Stimulated activated CD8-positive, alpha-beta memory T cell treated with anti-CD3 and anti-CD28 coated beads, Interleukin-7, amount 100 ng/mL, for 1 hour (primary cell): ENCODE results near the gene CFAP73.
A peak's percentile ranks its signal among the peaks of the same experiment; 100 is the strongest.
"Not testable (repeated sequence)": the region's sequence is repeated elsewhere in the genome, so short reads cannot be mapped to it uniquely, and the experiment has no call there.

ENCODE experiments used
- DNase-seq, 2 donors: peaks; one replicate each; pipeline ENCODE4 v3.0.0-alpha.2; 2020; ENCODE audit warnings: low read depth in 2 of 2

CFAP73 gene

DNA sequence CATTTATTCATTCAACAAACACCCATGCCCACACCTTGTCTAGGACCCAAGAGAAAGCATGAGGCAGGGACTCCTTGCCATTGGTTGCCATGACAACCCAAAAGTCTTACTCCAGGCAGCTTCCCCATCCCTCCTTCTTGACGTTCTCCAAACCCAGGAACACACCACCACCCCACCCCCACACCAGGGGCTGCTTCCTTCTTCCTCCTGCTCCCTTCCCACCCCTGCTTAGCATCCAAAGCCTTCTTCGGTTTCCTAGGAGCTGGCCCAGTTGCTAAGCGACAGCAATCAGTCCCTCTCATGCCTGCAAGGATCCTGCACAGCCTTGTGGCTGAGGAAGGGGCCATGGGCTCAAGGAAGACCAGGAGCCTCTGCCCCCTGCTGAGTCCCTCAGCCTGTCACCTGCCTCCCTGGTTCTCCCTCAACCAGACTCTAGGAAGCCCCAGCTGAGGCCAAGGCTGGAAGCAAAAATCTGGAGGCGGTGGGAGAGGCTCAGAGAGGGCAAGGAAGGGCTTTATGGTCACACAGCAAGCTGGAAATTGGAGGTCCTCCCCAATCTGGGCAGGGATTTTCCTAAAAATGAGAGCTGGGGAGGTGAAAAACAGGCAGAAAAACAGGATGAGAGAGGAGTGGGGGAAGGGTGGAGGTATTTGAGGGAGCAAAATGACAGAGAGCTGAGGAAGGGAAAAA lies 29.4 kb upstream of the CFAP73 start:
- DNase-seq = no peak

DNA sequence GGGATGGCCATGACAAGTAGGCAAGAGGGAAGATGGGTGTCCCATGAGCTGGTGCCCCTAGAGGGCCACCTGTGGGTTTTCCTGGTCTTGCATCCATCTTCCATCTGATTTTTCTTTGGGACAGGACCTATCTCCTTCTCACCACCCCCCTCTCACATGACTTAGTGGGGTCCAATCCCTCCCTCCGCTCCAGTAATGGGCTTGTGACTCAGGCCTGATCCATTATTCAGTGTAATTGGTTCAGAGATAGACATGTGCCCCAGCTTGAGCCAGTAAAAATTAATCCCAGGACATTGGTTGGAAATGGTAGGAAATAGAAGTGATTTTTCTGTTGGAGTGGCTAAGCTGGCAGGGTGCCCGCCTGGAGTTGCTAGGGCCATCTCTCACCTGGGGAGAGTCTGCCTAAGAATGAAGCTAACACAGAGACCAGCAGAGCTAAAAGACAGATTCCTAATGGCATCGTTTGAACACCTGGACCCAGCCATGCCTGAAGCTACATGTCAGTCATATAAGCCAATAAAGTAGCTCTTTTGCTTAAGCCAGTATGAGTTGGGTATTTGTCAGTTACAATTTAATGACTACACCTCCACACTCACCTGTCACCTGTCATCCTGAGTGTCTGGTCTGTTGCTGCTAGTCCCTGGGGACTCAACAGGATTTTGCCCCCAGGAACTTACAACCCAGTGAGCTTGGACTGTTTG lies 28.7 kb upstream of the CFAP73 start:
- no peak for DNase-seq

DNA sequence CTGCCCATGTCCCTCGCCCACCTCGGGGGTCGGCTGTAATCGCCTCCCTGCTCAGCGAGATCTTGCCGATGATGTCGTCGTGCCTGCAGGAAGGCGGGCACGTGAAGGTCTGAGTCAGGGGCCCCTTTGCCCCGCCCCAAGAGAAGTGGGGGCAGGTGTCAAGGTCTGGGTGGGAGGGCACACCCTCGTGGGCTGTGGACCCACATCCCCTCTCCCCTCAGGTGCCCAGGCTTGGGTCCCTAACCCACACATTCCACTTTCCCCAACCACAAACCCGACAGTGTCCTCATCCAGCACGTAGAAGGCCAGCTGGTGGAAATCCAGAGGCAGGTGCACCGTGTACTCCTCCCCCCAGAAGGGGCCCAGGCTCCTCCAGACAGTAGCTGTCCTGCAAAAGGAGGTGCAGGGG lies 21.7 kb upstream of the CFAP73 start:
- no peak for DNase-seq

DNA sequence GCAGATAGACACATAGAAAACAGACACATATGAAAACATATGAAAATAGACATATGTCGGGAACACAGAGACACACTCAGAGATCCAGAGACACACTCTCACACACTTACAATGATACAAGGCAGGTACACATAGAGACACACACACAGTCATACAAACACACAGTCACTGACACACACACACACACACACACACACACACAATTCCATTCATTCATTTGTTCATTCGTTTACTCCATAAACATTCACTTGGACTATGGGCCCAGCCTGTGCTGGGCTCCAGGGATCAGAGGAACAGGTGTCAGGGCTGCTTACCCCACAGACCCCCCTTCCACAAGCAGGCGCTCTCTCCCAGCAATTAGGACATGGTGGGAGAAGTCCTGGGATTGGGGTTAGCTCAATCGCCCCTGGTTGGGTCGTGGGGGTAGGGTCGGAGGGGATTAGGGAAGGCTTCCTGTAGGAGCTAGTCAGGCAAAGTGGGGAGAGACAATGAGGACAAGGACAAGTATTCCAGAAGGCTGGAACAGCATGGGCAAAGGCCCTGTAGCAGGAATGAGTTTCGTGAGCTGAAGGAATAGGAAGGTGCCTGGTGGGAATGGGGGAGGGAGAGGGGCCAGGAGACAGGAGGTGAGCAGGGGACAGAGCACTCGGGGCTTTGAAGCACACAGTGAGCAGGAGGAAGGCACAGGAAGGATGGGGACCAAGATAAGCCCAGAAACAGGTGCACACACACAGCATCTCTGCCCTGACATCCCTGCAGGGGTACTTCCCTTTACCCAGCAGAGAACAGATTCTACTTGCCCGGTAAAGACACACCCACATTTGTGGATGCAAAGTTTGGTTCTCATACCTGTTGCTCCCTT lies 20.5 kb upstream of the CFAP73 start:
- no peak for DNase-seq

DNA sequence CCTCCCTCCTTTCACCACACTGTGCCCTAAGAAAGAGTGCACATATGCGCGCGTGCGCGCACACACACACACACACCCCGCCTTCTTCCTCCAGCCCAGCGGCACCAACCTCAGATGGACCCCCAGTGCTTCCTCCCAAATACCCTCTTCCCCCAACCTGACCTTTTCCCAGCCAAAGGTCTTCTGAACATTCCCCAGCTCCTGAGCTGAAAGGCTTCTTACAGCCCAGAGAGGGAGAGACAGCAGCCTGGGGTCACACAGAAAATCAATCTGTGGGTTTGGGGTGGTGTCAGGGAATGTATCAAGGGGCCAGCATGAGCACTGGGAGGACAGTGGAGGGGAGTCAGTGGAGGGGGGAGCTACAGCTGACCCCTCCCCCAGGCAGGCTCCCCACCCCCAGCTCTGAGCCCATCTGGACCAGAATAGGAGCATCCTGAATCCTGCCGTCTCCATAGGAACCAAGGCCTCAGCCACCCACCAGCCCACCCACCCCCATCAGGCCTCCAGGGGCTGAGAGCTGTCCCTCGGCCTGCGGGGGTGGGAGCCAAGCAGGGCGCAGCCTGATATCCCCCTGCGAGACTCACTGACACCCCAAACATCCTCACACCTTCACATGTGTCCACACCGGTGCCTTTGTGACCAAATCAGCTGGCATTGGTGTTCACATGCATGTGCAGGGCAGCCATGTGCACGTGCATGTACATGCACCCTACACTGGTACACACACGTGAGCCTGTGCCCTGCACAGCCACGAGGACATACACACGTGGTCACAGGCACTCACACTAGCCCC lies 19.7 kb upstream of the CFAP73 start:
- DNase-seq = no peak

DNA sequence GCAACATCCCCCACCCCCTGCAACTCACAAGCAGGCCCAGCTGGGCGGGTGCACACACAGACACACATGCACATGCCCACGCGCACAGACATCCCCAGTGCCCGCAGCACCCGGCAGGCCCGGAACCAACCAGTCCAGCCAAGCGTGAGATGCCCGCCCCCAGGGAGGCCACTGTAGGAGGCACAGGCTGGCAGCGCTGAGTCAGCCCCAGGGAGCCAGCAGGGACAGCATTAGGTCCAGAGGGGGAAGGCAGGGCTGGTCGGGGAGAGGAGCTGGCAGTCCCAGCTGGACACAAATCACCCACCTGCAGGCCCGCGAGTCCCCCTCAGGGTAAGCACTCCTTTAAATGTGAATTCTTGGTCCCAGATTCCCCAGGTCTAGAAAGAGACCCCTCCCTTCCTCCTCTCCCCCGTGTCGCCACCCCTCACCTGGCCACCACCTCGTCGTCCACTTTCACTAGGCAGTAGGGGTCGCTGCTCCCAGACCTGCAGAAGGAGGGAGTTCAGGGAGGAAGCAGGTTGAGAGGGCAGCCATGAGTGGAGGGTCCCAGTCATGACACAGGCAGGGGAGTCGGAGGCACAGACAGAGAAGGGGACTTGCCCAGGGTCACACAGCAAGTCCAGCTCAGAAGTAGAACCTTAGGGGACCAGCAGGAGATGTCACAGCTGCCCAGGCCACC lies 18.9 kb upstream of the CFAP73 start:
- DNase-seq = no peak

DNA sequence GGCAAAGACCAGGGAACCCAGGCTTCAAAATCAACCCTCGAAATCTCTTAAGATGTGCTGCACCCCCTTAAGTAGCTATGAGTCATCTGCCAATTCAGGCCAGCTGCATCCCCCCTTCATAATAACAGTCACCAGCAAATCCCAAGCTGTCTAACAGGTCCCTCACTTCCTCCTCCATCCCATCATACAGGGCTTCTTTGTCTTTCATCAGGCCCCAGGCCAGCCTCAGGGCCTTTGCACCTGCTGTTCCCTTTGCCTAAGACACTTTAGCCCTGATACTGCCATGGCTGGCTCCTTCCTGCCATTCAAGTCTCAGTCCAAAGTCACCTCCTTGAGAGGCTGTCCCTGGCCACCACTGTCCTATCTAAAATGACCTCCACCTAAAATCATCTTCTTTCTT lies 18.0 kb upstream of the CFAP73 start:
- DNase-seq = no peak

DNA sequence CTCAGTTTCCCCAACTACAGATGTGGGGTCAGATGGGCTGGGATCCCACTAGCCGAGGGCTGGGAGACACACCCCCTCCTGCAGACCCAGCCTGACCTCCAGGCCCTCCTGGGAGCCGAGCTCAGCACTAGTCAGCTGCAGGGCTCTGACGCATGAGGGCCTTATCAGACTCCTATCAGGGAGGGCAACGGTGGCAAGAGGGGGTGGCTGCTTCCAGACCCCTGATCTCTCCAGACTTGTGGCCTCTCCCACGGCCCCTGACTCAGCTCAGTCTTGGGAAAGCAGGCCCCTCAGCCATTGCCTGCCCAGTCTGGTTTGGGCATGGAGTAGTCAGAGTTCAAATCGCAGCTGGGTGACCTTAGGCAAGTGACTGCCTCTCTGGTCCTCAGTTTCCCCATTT lies 16.5 kb upstream of the CFAP73 start:
- DNase-seq = no peak

DNA sequence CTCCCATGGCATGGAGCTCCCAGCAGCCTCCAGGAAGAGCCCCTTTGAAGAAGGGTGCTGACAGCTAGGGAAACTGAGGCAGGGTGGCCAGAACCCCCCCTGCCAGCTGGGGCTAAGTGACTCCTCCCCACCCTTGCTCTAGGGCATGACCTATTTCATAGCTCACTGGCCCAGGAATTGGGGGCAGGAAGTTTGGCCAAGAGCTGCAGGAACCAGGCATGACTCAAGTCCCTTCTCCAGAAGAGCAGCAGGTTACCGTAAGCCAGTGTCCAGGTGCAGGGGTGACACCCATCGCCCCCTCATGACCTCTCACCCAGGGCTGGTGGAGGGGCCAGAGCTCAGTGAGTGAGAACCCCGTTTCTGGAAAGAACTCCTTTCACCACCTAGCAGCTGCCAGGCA lies 15.9 kb upstream of the CFAP73 start:
- DNase-seq = no peak

DNA sequence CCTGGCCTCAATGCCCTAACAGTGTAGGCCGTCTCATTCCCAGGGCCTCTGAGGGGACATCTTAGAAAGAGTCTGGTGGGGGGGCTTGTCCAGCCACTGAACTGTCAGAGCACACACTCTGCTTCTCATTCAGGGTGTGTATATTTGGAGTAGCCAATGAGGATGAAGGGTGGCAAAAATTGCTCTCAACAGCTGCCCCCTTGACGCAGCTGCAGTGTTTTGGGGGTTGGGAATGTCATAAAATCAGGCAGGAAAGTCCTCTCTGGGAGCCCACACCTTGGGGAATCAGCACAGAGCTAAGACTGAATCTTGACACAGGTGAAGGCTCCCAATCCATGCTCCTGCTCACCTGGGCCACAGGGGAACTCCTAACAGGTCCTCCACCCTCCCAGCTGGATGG lies 15.5 kb upstream of the CFAP73 start:
- DNase-seq = no peak

DNA sequence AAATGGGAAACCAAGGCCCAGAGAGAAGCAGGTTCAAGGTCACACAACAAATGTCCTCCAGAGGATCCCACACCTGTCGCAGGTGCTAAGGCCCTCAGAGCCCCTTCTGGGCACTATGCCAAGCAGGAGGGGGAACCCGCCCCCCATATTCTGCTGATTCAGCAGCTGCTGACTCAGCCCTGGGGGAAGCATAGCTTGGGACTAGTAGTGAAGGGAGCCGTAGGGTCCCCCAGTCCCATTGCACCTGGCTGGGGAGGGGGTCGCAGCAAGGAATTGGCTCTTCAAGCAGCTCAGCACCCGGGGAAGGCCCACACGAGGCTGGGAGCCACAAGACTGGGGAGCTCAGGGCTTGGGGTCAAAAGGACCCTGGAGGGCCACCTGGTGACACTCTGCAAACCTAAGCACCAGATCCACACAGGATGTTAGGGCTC lies 15.0 kb upstream of the CFAP73 start:
- no peak for DNase-seq

DNA sequence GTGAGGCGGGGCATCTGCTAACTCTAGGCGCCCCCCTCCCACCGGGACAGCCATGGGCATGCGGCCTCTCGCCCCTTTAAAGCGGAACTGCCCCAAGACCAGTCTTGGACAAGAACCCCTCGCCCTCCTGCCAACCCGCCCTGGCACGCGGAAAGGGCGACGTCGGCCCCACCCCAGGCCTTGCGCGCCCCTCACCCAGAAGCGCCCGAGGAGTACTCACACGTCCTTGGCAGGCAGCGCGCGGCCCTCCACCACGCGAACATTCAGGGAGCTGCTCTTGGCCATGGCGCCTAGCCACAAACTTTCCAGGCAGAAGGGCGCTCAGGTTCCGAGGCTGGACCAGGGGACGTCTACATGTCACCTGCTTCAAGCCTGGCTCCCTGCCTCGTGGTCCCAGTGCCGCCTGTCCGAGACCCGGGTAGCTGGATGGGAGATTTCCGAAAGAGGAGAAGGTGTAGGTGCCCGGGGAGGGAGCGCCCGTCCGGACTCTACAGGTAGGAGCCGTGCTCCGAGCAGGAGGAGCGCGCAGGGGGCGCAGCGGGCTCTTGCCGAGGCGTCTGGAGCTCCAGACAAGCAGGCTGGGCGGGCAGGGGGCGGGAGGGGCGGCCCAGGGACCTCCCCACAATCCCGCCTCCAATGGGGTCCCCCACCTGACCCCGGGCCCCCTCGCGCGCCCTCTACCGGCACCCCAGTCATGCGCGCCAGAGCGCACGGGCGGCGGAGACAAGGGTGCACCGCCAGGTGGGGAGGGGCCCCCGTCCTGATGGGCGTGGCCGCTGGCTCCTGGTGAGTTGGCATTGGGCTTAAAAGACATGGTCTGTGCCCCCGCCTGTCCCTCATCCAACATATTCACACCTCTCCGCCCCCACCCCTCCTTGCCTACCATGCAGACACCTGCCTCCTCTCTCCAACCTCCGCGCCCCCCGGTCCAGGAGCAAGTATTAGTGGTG lies 14.1 kb upstream of the CFAP73 start, which contains the start of gene RASAL1:
RASAL1 (minus strand) TSS at position 584 of the 950 bp plus-strand sequence; CDS start at position 285, 299 bp downstream.
- peak; percentile 17 to 33 for DNase-seq

DNA sequence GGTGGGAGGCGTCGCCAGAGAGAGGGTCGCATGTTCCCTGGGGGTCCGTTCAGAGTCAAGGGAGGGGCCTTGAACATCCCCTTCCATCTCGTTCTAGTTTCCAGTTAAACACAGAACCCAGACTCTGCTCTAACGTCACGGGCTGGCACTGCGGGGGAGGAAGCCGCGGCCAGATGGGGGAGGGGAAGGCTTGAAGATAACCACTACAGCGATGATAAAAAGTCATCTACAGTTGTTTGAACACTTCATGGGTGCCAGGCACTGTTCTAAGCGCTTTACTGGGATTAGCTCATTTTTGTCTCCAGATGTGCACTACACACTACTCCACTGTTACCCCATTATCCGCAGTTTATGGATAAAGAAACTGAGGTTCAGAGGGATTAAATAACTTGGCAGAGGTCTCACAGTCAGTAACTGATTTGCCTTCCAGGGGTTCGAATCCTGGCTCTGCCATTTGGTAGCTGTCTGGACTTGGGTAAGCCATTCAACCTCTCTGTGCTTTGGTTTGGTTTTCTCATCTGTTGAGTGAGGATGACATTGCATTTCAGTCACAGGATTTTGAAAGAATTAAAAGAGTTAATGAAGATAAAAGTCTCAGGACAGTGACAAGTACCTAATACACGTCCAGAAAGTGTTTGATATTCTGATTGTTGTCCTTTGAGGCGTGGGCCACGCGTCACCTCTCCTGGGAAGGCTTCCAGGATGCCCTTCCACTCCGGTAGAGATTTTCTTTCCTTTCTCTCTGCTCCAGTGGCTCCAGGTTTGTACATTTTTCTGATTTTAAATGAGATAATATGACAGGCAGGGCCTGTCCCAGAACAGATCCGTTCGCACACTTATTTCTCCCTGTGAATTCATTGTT lies 13.2 kb upstream of the CFAP73 start:
- no peak for DNase-seq

DNA sequence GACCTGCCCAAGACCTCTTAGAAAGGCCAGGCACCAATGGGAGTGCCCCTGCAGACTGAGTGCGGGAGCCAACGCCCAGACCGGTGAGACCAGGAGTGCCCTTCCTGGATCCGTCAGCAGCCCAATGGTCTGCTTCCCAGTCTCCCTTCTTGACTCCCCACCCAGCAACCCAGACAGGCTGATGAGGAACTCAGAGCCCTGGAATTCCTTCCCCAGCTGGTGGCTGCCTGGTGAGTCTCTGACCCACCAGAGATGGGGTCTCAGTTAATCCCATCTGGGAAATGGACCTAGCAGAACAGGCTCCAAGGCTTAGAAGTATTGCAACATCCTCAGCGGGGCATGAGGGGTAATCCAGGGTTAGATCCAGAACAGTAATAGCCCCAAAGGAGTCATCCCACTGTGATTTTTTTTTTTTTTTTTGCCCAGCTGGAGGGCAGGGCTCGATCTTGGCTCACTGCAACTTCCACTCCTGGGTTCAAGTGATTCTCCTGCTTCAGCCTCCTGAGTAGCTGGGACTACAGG lies 12.5 kb upstream of the CFAP73 start:
- no peak for DNase-seq

DNA sequence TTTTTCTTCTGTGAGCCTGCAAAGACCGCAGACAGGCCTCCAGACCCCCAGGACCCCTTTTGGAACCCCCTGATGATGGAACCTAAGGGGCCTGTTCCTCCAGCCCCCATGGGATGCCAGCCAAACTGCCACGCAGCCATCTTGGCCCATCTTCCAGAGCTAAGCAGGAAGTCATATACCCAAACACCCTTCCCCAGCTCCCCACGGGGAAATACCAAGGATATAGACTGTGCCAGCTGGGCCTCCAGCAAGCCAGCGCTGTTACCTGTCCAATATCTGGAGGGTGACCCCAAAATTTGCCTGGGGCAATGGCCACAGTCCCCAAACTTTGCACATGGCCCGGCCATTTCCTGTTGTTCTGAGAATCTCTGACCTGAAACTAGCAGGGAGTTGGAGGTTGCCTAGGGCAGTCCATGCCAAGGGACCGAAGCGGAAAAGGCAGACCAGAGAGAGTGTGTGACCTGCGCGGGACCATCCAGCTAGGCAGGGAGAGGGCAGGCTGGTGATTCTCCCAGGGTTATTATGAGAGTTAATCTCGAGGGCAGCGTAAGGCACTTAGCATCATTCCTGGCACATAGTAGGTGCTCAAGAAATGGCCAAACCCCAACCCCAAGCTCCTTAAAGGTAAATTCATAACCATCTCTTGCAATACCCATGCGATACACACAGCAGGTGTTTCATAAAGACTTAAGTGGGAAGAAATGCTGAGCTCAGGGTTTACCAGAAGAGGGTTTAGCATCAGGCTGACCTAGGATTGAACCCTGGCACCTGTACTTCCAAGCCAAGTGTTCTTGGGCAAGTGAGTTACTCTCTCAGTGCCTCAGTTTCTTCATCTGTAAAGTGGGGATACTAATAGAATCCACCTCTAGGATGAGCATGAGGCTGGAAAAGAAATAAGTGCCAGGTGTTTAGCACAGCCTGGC lies 11.4 kb upstream of the CFAP73 start:
- DNase-seq = no peak

DNA sequence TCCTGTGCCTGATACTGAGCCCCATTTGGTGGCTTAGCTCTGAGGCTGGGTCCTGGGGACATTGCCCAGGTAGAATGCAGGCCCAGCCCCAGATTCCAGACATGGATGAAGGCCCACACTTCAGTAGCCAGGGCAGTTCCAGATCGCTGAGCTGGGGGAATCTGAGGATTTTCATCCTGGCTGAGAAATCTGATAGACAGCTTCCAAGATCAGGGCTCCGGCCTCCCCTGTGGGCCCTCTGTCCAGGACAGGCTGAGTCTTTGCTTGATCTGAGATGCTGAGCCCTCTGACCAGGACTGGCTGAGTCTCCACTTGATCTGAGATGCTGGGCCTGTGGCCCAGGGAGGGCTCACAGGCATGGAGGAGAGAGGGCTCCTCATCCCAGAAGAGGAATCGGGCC lies 10.7 kb upstream of the CFAP73 start:
- DNase-seq = no peak

DNA sequence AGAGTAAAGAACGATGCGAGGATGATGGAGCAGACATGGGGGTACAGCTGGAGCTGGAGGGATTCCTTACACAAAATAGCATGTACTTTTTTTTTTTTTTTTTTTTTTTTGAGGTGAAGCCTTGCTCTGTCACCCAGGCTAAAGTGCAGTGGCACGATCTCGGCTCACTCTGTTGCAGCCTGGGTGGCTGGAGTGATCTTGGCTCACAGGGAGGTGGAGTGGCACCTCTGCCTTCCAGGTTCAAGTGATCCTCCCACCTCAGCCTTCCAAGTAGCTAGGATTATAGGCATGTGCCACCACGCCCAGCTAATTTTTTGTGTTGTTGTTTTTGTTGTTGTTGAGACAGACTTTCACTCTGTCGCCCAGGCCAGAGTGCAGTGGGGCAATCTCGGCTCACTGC lies 8.8 kb upstream of the CFAP73 start:
- DNase-seq = no peak

DNA sequence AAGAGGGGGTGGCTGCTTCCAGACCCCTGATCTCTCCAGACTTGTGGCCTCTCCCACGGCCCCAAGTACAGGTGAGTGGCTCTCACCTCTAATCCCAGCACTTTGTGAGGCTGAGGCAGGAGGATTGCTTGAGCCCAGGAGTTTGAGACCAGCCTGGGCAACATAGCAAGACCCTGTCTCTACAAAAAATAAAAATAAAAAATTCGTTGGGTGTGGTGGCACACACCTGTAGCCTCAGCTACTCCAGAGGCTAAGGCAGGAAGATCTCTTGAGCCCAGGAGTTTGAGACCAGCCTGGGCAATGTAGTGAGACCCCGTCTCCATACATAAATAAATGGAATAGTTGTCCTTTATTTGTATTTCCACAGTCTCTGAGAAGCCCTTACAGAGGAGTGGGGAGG lies 7.8 kb upstream of the CFAP73 start:
- not testable (repeated sequence) for DNase-seq
